Measurements from ENCODE around the gene PTPRU. TPM values are rescaled to one million over a fixed set of nuclear protein-coding genes. Genes with fewer than 3 reads are reported as not detected.
"Not testable (repeated sequence)": the region's sequence is repeated elsewhere in the genome, so short reads cannot be mapped to it uniquely, and the experiment has no call there.

The PTPRU gene
- total RNA-seq, 1 experiment from 2014 or later, result 54.5 TPM

GRCh38 chr1:29309621-29310020, 73.3 kb downstream of the PTPRU start:
- Mint-ChIP-seq H3K4me1 (ENCODE audit: low read depth, unreplicated experiment) (no peaks in the 10 kb centered on the region), H3K27ac (ENCODE audit: unreplicated experiment) (no peak overlapping the region), H3K4me3 (ENCODE audit: low read depth, unreplicated experiment) (no peak overlapping the region), H3K27me3 (ENCODE audit: unreplicated experiment) (no peaks in the 10 kb centered on the region), H3K36me3 (ENCODE audit: insufficient read depth, unreplicated experiment) (no peaks in the 10 kb centered on the region), H3K9me3 (ENCODE audit: low read depth, unreplicated experiment) (no peaks in the 10 kb centered on the region)
- intact Hi-C loops (cut with micrococcal nuclease; ENCODE audit: unreplicated experiment), result no loop called here
- DNase-seq, result no peak
- no peak for TF ChIP-seq CTCF (IDR thresholded peaks at IDR 0.05; ENCODE audit: unreplicated experiment)
- BruUV-seq (replicated peaks), result no TSS peak
- CTCF ChIA-PET, result no interaction called here

GRCh38 chr1:29310616-29311180, 74.4 kb downstream of the PTPRU start:
- no peak for TF ChIP-seq CTCF (IDR thresholded peaks at IDR 0.05; ENCODE audit: unreplicated experiment)
- CTCF ChIA-PET, result no interaction called here
- Mint-ChIP-seq H3K4me1 (ENCODE audit: low read depth, unreplicated experiment) (no peaks in the 10 kb centered on the region), H3K27me3 (ENCODE audit: unreplicated experiment) (no peaks in the 10 kb centered on the region), H3K4me3 (ENCODE audit: low read depth, unreplicated experiment) (no peak overlapping the region), H3K9me3 (ENCODE audit: low read depth, unreplicated experiment) (no peaks in the 10 kb centered on the region), H3K27ac (ENCODE audit: unreplicated experiment) (no peak overlapping the region), H3K36me3 (ENCODE audit: insufficient read depth, unreplicated experiment) (no peaks in the 10 kb centered on the region)
- intact Hi-C loops (cut with micrococcal nuclease; ENCODE audit: unreplicated experiment), result no loop called here
- BruUV-seq (replicated peaks), result no TSS peak
- no peak for DNase-seq

GRCh38 chr1:29311352-29312030, 75.2 kb downstream of the PTPRU start:
- intact Hi-C loops (cut with micrococcal nuclease; ENCODE audit: unreplicated experiment), result no loop called here
- no TSS peak for BruUV-seq (replicated peaks)
- no peak for DNase-seq
- no peak for TF ChIP-seq CTCF (IDR thresholded peaks at IDR 0.05; ENCODE audit: unreplicated experiment)
- CTCF ChIA-PET, result no interaction called here
- Mint-ChIP-seq H3K4me1 (ENCODE audit: low read depth, unreplicated experiment) (no peaks in the 10 kb centered on the region), H3K27ac (ENCODE audit: unreplicated experiment) (no peak overlapping the region), H3K27me3 (ENCODE audit: unreplicated experiment) (no peaks in the 10 kb centered on the region), H3K9me3 (ENCODE audit: low read depth, unreplicated experiment) (no peaks in the 10 kb centered on the region), H3K36me3 (ENCODE audit: insufficient read depth, unreplicated experiment) (no peaks in the 10 kb centered on the region), H3K4me3 (ENCODE audit: low read depth, unreplicated experiment) (no peak overlapping the region)

GRCh38 chr1:29312469-29313461, 76.4 kb downstream of the PTPRU start:
- no peak overlapping the region for H3K4me3 Mint-ChIP-seq (ENCODE audit: low read depth, unreplicated experiment)
- TF ChIP-seq CTCF (IDR thresholded peaks at IDR 0.05; ENCODE audit: unreplicated experiment), result no peak
- intact Hi-C loops (cut with micrococcal nuclease; ENCODE audit: unreplicated experiment), result no loop called here
- H3K9me3 Mint-ChIP-seq (ENCODE audit: low read depth, unreplicated experiment), result no peaks in the 10 kb centered on the region
- no peaks in the 10 kb centered on the region for H3K27me3 Mint-ChIP-seq (ENCODE audit: unreplicated experiment)
- BruUV-seq (replicated peaks), result no TSS peak
- CTCF ChIA-PET, result no interaction called here
- no peak overlapping the region for H3K27ac Mint-ChIP-seq (ENCODE audit: unreplicated experiment)
- H3K36me3 Mint-ChIP-seq (ENCODE audit: insufficient read depth, unreplicated experiment), result no peaks in the 10 kb centered on the region
- DNase-seq, result no peak
- no peaks in the 10 kb centered on the region for H3K4me1 Mint-ChIP-seq (ENCODE audit: low read depth, unreplicated experiment)

- DNase-seq; intact Hi-C loops (cut with micrococcal nuclease; ENCODE audit: unreplicated experiment); BruUV-seq (replicated peaks); H3K4me1 Mint-ChIP-seq (ENCODE audit: low read depth, unreplicated experiment); CTCF ChIA-PET; H3K9me3 Mint-ChIP-seq (ENCODE audit: low read depth, unreplicated experiment); H3K27ac Mint-ChIP-seq (ENCODE audit: unreplicated experiment); H3K36me3 Mint-ChIP-seq (ENCODE audit: insufficient read depth, unreplicated experiment); H3K27me3 Mint-ChIP-seq (ENCODE audit: unreplicated experiment); H3K4me3 Mint-ChIP-seq (ENCODE audit: low read depth, unreplicated experiment): not testable (repeated sequence)
These were observed 78.4 kb downstream of the PTPRU start for GRCh38 chr1:29314685-29315084.
